OCI-LY7 (cell line): ENCODE measurements around the gene AIMP1.

Experiments
- CTCF ChIP-seq: fragments of 200-600 bp; sonication (generic); conservative IDR thresholded peaks from 2 replicates; pipeline ENCODE4 v1.5.1; 2014; ENCODE audit warnings: mild to moderate bottlenecking, antibody characterized with exemption, low read length, moderate library complexity, mixed read lengths
- EZH2phosphoT487 ChIP-seq: fragments of 200-600 bp; sonication (generic); IDR thresholded peaks from 2 replicates; pipeline ENCODE4 v1.6.1; 2018; ENCODE audit warnings: low read depth, borderline replicate concordance, mild to moderate bottlenecking, mixed run types, antibody characterized with exemption, low read length, moderate library complexity, mixed read lengths

GRCh38 chr4:106384878-106385277 lies 68.5 kb downstream of the AIMP1 start:
- no peak for TF ChIP-seq CTCF
- TF ChIP-seq EZH2phosphoT487, result no peak
